Testis (tissue), 3 donors: ENCODE results near the gene SYT1. TPM values are rescaled to one million over a fixed set of nuclear protein-coding genes. Genes with fewer than 3 reads are reported as not detected.

Experiments
- DNase-seq: peaks from one replicate; pipeline ENCODE4 v3.0.0-alpha.2; 2019
- H3K27ac ChIP-seq, 2 donors: fragments of 200-600 bp; sonication (generic); one replicate each; pipeline ENCODE4 v1.5.1; 2019
- H3K27me3 ChIP-seq: fragments of 200-600 bp; sonication (generic); one replicate; pipeline ENCODE4 v1.5.1; 2019
- H3K36me3 ChIP-seq: fragments of 200-600 bp; sonication (generic); one replicate; pipeline ENCODE4 v1.5.1; 2017; ENCODE audit warnings: low read depth; ENCODE audit errors: missing control alignments
- H3K4me1 ChIP-seq: fragments of 200-600 bp; sonication (generic); one replicate; pipeline ENCODE4 v1.5.1; 2019
- H3K4me3 ChIP-seq, 2 donors: fragments of 200-600 bp; sonication (generic); one replicate each; pipeline ENCODE4 v1.5.1; 2017 to 2019
- H3K9me3 ChIP-seq: fragments of 200-600 bp; sonication (generic); one replicate; pipeline ENCODE4 v1.5.1; 2017
- CTCF ChIP-seq, 3 experiments: fragments of 450-650 bp in 2 of 3; fragments of 200-600 bp in 1 of 3; sonication (generic) in 1 of 3; IDR thresholded peaks; one replicate each; pipeline ENCODE4 v1.5.1; 2016 to 2019; ENCODE audit warnings: antibody characterized with exemption in 3 of 3, mild to moderate bottlenecking in 2 of 3, moderate library complexity in 1 of 3
- POLR2A ChIP-seq: fragments of 450-650 bp; IDR thresholded peaks from one replicate; pipeline ENCODE4 v1.6.1; 2017; ENCODE audit warnings: antibody characterized with exemption, mild to moderate bottlenecking, moderate library complexity
- WGBS, 2 donors: methylation state at CpG; one replicate each; pipeline ENCODE4 v1.1.5; 2018; 5-methylcytosine and 5-hydroxymethylcytosine counted together
- intact Hi-C: fragments of 100-400 bp; cut with DNase I; formaldehyde crosslinking; loops from one replicate; pipeline ENCODE4 v1.15.1; 2023; ENCODE audit warnings: low total_unique reads
- polyA plus RNA-seq: library from polyadenylated mRNA; stranded (reverse); fragments of 350-450 nt; fragmentation: Illumina TruSeq; extraction: RNeasy Lipid Tissue Mini Kit (QIAGEN cat#74804); gene quantifications from one replicate; pipeline ENCODE4 v1.2.3, GENCODE V29; 2014; ENCODE audit warnings: low read depth, low replicate concordance; ENCODE audit not compliant: insufficient read depth
- total RNA-seq, 2 donors: library from RNA; depleted of rRNA; stranded (reverse); fragments of >200 nt; gene quantifications; one replicate each; pipeline ENCODE4 v1.2.3, GENCODE V29; 2016

SYT1 gene
- total and polyA plus RNA-seq, 3 donors from 2014 or later: 1.1 to 1.7 (median 1.3) TPM

GRCh38 chr12:78970041-78970440 is 105.5 kb downstream of the SYT1 start:
- no peak for DNase-seq
- intact Hi-C loops: no loop called here
- no peak for TF ChIP-seq POLR2A
- no peak for TF ChIP-seq CTCF (IDR thresholded peaks at IDR 0.05)

GRCh38 chr12:78977304-78977867 is 112.8 kb downstream of the SYT1 start:
- no peak for DNase-seq
- H3K36me3 ChIP-seq: no peaks in the 10 kb centered on the region
- no peak overlapping the region for H3K4me3 ChIP-seq
- intact Hi-C loops: no loop called here
- no peak for TF ChIP-seq POLR2A
- no peak for TF ChIP-seq CTCF (IDR thresholded peaks at IDR 0.05)
- no peaks in the 10 kb centered on the region for H3K4me1 ChIP-seq
- 51 to 62% methylated on average over 3 of the region's 3 CpGs for WGBS, 2 donors
- H3K9me3 ChIP-seq: no peaks in the 10 kb centered on the region
- H3K27ac ChIP-seq: no peak overlapping the region
- H3K27me3 ChIP-seq: no peaks in the 10 kb centered on the region

More at GRCh38 chr12:78970041-78970440, 105.5 kb downstream of the SYT1 start:
- Histone ChIP-seq H3K4me3 (no peak overlapping the region), H3K4me1 (no peaks in the 10 kb centered on the region), H3K27me3 (no peaks in the 10 kb centered on the region), H3K27ac (no peak overlapping the region), H3K36me3 (no peaks in the 10 kb centered on the region), H3K9me3 (no peaks in the 10 kb centered on the region)

GRCh38 chr12:78994168-78994791 is 129.7 kb downstream of the SYT1 start:
- Histone ChIP-seq H3K9me3 (no peaks in the 10 kb centered on the region), H3K4me3 (no peak overlapping the region), H3K36me3 (no peaks in the 10 kb centered on the region), H3K4me1 (no peaks in the 10 kb centered on the region), H3K27ac (no peak overlapping the region), H3K27me3 (no peaks in the 10 kb centered on the region)
- DNase-seq: no peak
- 91 to 95% methylated on average over 9 of the region's 9 CpGs for WGBS, 2 donors
- intact Hi-C loops: no loop called here
- TF ChIP-seq CTCF (IDR thresholded peaks at IDR 0.05): no peak
- no peak for TF ChIP-seq POLR2A

GRCh38 chr12:79000501-79000900 is 135.9 kb downstream of the SYT1 start:
- Histone ChIP-seq H3K9me3 (no peaks in the 10 kb centered on the region), H3K36me3 (no peaks in the 10 kb centered on the region), H3K27ac (no peak overlapping the region), H3K4me3 (no peak overlapping the region), H3K4me1 (no peaks in the 10 kb centered on the region), H3K27me3 (no peaks in the 10 kb centered on the region)
- intact Hi-C loops: no loop called here
- WGBS, 2 donors: 82 to 86% methylated on average over 1 of the region's 1 CpG
- DNase-seq: no peak
- no peak for TF ChIP-seq CTCF (IDR thresholded peaks at IDR 0.05)

- 84 to 97% methylated on average over 2 of the region's 2 CpGs for WGBS, 2 donors
- no peak for DNase-seq
- no peaks in the 10 kb centered on the region for H3K27me3 ChIP-seq
Observed at GRCh38 chr12:79001404-79001803, 136.8 kb downstream of the SYT1 start.

More at GRCh38 chr12:79001404-79001803, 136.8 kb downstream of the SYT1 start:
- Histone ChIP-seq H3K4me3 (no peak overlapping the region), H3K4me1 (no peaks in the 10 kb centered on the region), H3K36me3 (no peaks in the 10 kb centered on the region), H3K9me3 (no peaks in the 10 kb centered on the region), H3K27ac (no peak overlapping the region)
- intact Hi-C loops: no loop called here
- no peak for TF ChIP-seq POLR2A
- no peak for TF ChIP-seq CTCF (IDR thresholded peaks at IDR 0.05)
